Keratinocyte (primary cell): Measurements from ENCODE around the gene GOLIM4. TPM values are rescaled to one million over a fixed set of nuclear protein-coding genes. Genes with fewer than 3 reads are reported as not detected.
"Not testable (repeated sequence)": the region's sequence is repeated elsewhere in the genome, so short reads cannot be mapped to it uniquely, and the experiment has no call there.

Experiments
- DNase-seq: peaks from one replicate; pipeline ENCODE4 v3.0.0-alpha.2; 2011; ENCODE audit warnings: low read depth, missing footprints, low spot score
- FAIRE-seq: peaks from 2 replicates; lab custom pipeline; 2011; peaks lifted over from hg19 to GRCh38; lab: Jason Lieb, UNC
- H2AFZ ChIP-seq: 2 replicates; pipeline ENCODE4 v1.6.0; 2012; ENCODE audit warnings: low read length, control low read depth, inconsistent platforms; ENCODE audit not compliant: control insufficient read depth
- H3K27ac ChIP-seq: 2 replicates; pipeline ENCODE4 v1.5.1; 2011; ENCODE audit warnings: low read length; ENCODE audit not compliant: control insufficient read depth, insufficient read depth
- H3K27me3 ChIP-seq: 3 replicates; pipeline ENCODE4 v1.6.0; 2011; ENCODE audit warnings: low read length; ENCODE audit not compliant: control insufficient read depth, insufficient read depth; ENCODE audit errors: extremely low read depth
- H3K36me3 ChIP-seq, 2 experiments: 2 replicates in 1 of 2; 3 replicates in 1 of 2; pipeline ENCODE4 v1.5.1; 2011; ENCODE audit warnings: low read length in 2 of 2, mild to moderate bottlenecking in 1 of 2; ENCODE audit not compliant: control insufficient read depth in 2 of 2, insufficient read depth in 2 of 2; ENCODE audit errors: extremely low read depth in 1 of 2
- H3K4me1 ChIP-seq: 3 replicates; pipeline ENCODE4 v1.5.1; 2011; ENCODE audit warnings: low read length; ENCODE audit not compliant: control insufficient read depth, insufficient read depth; ENCODE audit errors: extremely low read depth
- H3K4me2 ChIP-seq: 3 replicates; pipeline ENCODE4 v1.6.0; 2011; ENCODE audit warnings: low read depth, low read length; ENCODE audit not compliant: control insufficient read depth, insufficient read depth; ENCODE audit errors: extremely low read depth
- H3K4me3 ChIP-seq, 3 experiments: fragments of 200-600 bp in 1 of 3; sonication (generic) in 1 of 3; 2 replicates in 2 of 3; 3 replicates in 1 of 3; pipeline ENCODE4 v1.5.1; 2011 to 2016; ENCODE audit warnings: low read length in 3 of 3, mild to moderate bottlenecking in 3 of 3, control low read depth in 2 of 3, inconsistent platforms in 1 of 3, low read depth in 1 of 3, mixed read lengths in 1 of 3, mixed run types in 1 of 3, moderate library complexity in 1 of 3; ENCODE audit not compliant: control insufficient read depth in 2 of 3, insufficient read depth in 2 of 3; ENCODE audit errors: extremely low read depth in 1 of 3
- H3K79me2 ChIP-seq: 2 replicates; pipeline ENCODE4 v1.6.0; 2012; ENCODE audit warnings: low read length; ENCODE audit not compliant: control insufficient read depth, insufficient read depth
- H3K9ac ChIP-seq: 3 replicates; pipeline ENCODE4 v1.6.0; 2011; ENCODE audit warnings: low read length; ENCODE audit not compliant: control insufficient read depth, insufficient read depth; ENCODE audit errors: extremely low read depth
- H3K9me1 ChIP-seq: 3 replicates; pipeline ENCODE4 v1.6.0; 2011; ENCODE audit warnings: low read length; ENCODE audit not compliant: control insufficient read depth, insufficient read depth; ENCODE audit errors: extremely low read depth
- H3K9me3 ChIP-seq: 2 replicates; pipeline ENCODE4 v1.5.1; 2012; ENCODE audit warnings: low read depth, low read length; ENCODE audit not compliant: control insufficient read depth
- H4K20me1 ChIP-seq: 3 replicates; pipeline ENCODE4 v1.6.0; 2011; ENCODE audit warnings: low read length; ENCODE audit not compliant: control insufficient read depth, insufficient read depth; ENCODE audit errors: extremely low read depth
- CTCF ChIP-seq, 3 experiments: IDR thresholded peaks in 1 of 3; conservative IDR thresholded peaks in 1 of 3; optimal IDR thresholded peaks in 1 of 3; 2 replicates in 2 of 3; 3 replicates in 1 of 3; pipeline versions ENCODE3 to v1.5.1; 2011; ENCODE audit warnings: low read length in 3 of 3, mild to moderate bottlenecking in 3 of 3, moderate library complexity in 2 of 3, control low read depth in 1 of 3, inconsistent platforms in 1 of 3; ENCODE audit not compliant: insufficient read depth in 2 of 3; ENCODE audit errors: extremely low read depth in 1 of 3
- EZH2 ChIP-seq: IDR thresholded peaks from one replicate; pipeline ENCODE4 v1.6.1; 2012; ENCODE audit warnings: inconsistent platforms, mild to moderate bottlenecking, low read length, moderate library complexity
- dilution Hi-C: fragments of 300-500 bp; cut with MboI; formaldehyde crosslinking; loops from one replicate; pipeline ENCODE4 v1.7.0; 2020; ENCODE audit warnings: low sequenced_read_pairs; ENCODE audit not compliant: extremely low pct_ligation_motif_present
- polyA plus RNA-seq, 5 experiments: library from polyadenylated mRNA; depleted of rRNA in 3 of 5; stranded (reverse) in 3 of 5; stranded (forward) in 1 of 5; unstranded in 1 of 5; fragments of >200 nt; gene quantifications; 1 replicate in 1 of 5; 2 replicates in 3 of 5; 3 replicates in 1 of 5; pipeline versions ENCODE4 v1.2.1 to v1.2.3, GENCODE V29; 2011 to 2012; ENCODE audit warnings: missing spikeins in 2 of 5, low read depth in 1 of 5, low replicate concordance in 1 of 5

The GOLIM4 gene
- polyA plus RNA-seq, 1 donor (not counting 4 experiments of a cell fraction or from before 2014, with no cell fraction given): 13.4 TPM

GRCh38 chr3:168058481-168058880 is 37.2 kb downstream of the GOLIM4 start:
- Histone ChIP-seq H2AFZ (no peak overlapping the region), H3K9ac (no peak overlapping the region), H3K9me1 (no peaks in the 10 kb centered on the region), H3K9me3 (no peaks in the 10 kb centered on the region), H4K20me1 (no peaks in the 10 kb centered on the region), H3K27me3 (no peaks in the 10 kb centered on the region), H3K79me2 (peaks cover 35% of the 10 kb centered on the region), H3K4me3 (no peak overlapping the region), H3K4me1 (no peaks in the 10 kb centered on the region), H3K36me3 (no peaks in the 10 kb centered on the region), H3K4me2 (no peak overlapping the region), H3K27ac (no peak overlapping the region)
- TF ChIP-seq EZH2 (no peak), CTCF (optimal IDR thresholded peaks at IDR 0.05 in 1 of 3, IDR thresholded peaks at IDR 0.05 in 1 of 3, conservative IDR thresholded peaks at IDR 0.05 in 1 of 3; ENCODE audit: extremely low read depth in 1 of 3, insufficient read depth in 2 of 3, low read length in 3 of 3) (no peak)
- dilution Hi-C loops: no loop called here
- FAIRE-seq (no peak), DNase-seq (no peak)

GRCh38 chr3:168056398-168057230 is 39.1 kb downstream of the GOLIM4 start:
- H3K9ac ChIP-seq, H3K4me1 ChIP-seq, H3K27ac ChIP-seq, H3K4me3 ChIP-seq, H3K36me3 ChIP-seq, dilution Hi-C loops, H2AFZ ChIP-seq, H3K9me3 ChIP-seq, H3K27me3 ChIP-seq, H3K9me1 ChIP-seq, DNase-seq, H3K4me2 ChIP-seq, H4K20me1 ChIP-seq, FAIRE-seq: not testable (repeated sequence)
- H3K79me2 ChIP-seq: peaks cover 37% of the 10 kb centered on the region
